Activated T-cell treated with anti-CD3 and anti-CD28 coated beads, Interleukin-2, amount 50 U/mL, for 24 hours (primary cell): Measurements from ENCODE around the gene GEMIN2.
A peak's percentile ranks its signal among the peaks of the same experiment; 100 is the strongest.
"Not testable (repeated sequence)": the region's sequence is repeated elsewhere in the genome, so short reads cannot be mapped to it uniquely, and the experiment has no call there.

Source experiments
- DNase-seq: peaks from one replicate; pipeline ENCODE4 v3.0.0-alpha.2; 2020
- H3K27ac Mint-ChIP-seq: 2 replicates; pipeline ENCODE4 v1.8.0; 2020; ENCODE audit warnings: mild to moderate bottlenecking, mixed read lengths
- H3K27me3 Mint-ChIP-seq: 2 replicates; pipeline ENCODE4 v1.8.0; 2020; ENCODE audit warnings: mixed read lengths
- H3K36me3 Mint-ChIP-seq: 2 replicates; pipeline ENCODE4 v1.8.0; 2020; ENCODE audit warnings: low read depth, mixed read lengths
- H3K4me1 Mint-ChIP-seq: 2 replicates; pipeline ENCODE4 v1.8.0; 2020; ENCODE audit warnings: low read depth, mixed read lengths
- H3K4me3 Mint-ChIP-seq: 2 replicates; pipeline ENCODE4 v1.8.0; 2020; ENCODE audit warnings: mild to moderate bottlenecking, moderate library complexity, mixed read lengths
- H3K9me3 Mint-ChIP-seq: 2 replicates; pipeline ENCODE4 v1.8.0; 2020; ENCODE audit warnings: mixed read lengths

Gene GEMIN2

DNA sequence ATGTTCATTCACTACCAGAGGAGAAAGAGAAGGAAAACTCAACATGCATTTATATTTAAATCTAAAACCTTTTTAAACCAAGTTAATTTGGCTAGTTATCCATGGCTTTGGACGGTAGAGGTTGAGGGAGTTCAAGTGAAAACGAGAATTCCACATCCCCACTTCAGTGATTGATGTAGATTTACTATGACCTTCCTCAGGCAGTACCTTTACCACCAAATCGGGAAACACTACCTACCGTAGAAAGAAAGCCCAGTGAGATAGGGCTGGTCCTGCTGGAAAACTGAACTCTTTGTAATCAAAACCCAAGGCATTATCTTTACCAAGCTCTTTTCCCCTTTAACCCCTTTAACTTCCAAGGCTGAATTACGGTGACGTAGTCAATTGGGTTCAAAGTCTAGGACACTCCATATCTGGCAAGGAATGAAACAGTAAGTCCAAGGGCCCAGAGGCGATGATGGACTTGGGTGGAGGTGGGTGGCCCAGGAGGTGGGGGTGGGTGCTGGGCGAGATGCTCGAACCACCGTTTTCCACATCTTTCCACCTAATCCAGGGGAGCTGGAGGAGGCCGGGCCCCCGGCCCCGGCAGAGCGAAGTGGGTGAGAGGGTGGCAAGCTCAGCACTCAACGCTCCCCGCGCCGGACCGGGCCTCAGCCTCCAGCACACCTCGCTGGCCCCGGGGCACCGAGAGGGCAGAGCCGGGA lies 11.7 kb upstream of the GEMIN2 start:
- Mint-ChIP-seq H3K36me3 (peaks cover 25% of the 10 kb centered on the region), H3K27me3 (no peaks in the 10 kb centered on the region), H3K4me3 (peak overlapping the region; percentile 94), H3K27ac (peak overlapping the region; percentile 91), H3K4me1 (peaks cover 50% of the 10 kb centered on the region), H3K9me3 (no peaks in the 10 kb centered on the region)
- no peak for DNase-seq

DNA sequence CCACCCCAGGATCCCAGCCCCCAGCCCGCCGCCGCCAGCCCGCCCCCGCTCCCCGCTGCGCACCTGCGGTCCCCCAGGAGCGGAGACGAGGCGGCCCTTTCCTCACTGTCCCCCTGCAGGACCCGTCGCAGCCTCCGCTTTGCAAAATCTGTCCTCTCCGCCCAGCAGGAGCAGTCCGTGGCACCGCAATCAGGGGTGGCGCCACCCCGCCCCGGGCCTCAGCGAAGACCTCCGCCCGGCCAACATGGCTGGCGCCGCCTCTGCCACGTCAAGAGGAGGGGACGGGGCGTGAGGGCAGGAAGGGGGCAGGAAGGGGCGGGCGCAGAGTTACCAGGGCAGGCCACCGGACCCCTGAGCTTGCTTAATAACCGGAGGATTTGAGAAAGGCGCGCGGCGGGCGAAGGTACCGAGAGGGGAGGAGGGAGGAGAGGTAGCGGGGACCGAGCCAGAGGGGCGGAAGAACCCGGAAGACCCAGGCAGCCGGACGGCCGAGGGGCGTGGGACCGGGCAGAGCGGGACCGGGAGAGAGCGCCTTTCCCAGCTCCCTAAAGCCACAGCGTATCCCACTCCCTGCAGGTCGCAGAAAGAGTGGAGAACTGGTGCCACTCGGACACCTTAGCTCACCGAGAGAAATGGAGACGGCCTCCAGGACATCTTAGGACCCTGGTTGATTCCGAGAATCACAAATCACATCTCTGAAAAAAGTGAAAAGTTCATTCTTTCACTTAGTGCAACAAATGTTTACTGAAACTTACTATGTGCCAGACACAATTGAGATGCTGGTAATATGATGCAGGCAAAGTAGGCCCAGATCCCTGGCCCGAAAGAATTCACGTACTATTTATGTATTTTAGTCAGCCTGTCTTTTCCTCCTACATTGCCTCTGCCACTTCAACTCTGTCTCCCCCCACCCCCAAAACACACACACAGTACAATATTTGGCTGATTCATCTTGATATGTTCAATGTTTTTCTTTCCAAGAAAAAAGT lies 10.9 kb upstream of the GEMIN2 start, which contains the start of gene SEC23A:
SEC23A (minus strand) TSS at position 267 of the 989 bp plus-strand sequence. CDS start 7,117 bp downstream, outside the sequence.
- peak; percentile 89 for DNase-seq
- Mint-ChIP-seq H3K36me3 (peaks cover 25% of the 10 kb centered on the region), H3K4me1 (peaks cover 47% of the 10 kb centered on the region), H3K27me3 (no peaks in the 10 kb centered on the region), H3K4me3 (peak within 1 kb of the TSS; percentile 94), H3K27ac (peak within 1 kb of the TSS; percentile 98), H3K9me3 (no peaks in the 10 kb centered on the region)

DNA sequence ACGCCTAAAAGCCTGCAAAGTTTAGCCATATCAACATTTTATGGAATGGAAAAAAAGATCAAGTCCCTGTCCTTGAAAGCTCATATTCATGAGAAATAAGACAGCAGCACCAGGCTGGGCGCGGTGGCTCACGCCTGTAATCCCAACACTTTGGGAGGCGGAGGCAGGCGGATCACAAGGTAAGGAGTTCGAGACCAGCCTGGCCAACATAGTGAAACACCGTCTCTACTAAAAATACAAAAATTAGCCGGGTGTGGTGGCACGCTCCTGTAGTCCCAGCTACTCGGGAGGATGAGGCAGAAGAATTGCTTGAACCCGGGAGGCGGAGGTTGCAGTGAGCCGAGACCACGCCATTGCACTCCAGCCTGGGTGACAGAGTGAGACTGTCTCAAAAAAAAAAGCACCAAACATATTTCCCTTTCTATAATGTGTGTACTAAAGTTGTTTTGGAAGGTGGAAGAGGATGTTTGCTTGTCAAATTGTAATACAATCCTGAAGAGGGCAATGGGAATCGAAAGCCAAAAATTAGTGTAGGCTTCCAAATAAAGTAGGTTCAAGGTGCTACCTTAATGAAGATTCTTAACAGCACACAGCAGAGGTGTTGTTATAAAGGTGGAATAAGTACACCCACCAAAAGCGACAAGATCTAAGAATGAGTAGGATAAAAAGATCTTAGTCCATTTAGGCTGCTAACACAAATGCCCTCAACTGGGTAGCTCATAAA lies 9.9 kb upstream of the GEMIN2 start:
- H3K9me3 Mint-ChIP-seq, DNase-seq, H3K27me3 Mint-ChIP-seq: not testable (repeated sequence)
- peaks cover 24% of the 10 kb centered on the region for H3K36me3 Mint-ChIP-seq
- peak overlapping the region; percentile 94 for H3K4me3 Mint-ChIP-seq
- peak overlapping the region; percentile 98 for H3K27ac Mint-ChIP-seq
- H3K4me1 Mint-ChIP-seq = peaks cover 44% of the 10 kb centered on the region

DNA sequence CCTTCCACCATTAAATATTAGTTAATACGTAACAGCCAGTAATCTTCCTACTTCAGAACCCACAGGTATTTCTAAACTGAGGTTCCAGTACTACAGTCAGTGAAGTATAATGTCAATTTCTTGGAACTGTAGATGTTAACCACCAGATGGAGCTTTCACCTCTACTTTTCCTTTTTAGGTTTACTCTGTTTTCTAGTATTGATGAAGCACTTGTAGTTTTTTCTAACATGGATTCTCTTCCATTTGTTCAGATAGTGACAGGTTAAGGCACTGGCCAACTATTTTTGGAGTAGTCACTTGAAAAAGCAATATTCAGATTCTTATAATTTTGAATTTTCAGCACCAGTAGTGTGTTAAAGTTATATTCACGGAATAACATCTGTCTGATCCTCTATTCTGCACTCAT lies 6.5 kb upstream of the GEMIN2 start:
- H3K4me3 Mint-ChIP-seq = no peak overlapping the region
- H3K36me3 Mint-ChIP-seq = peaks cover 10% of the 10 kb centered on the region
- no peak overlapping the region for H3K27ac Mint-ChIP-seq
- no peak for DNase-seq
- no peaks in the 10 kb centered on the region for H3K9me3 Mint-ChIP-seq
- H3K27me3 Mint-ChIP-seq = no peaks in the 10 kb centered on the region
- peaks cover 26% of the 10 kb centered on the region for H3K4me1 Mint-ChIP-seq

DNA sequence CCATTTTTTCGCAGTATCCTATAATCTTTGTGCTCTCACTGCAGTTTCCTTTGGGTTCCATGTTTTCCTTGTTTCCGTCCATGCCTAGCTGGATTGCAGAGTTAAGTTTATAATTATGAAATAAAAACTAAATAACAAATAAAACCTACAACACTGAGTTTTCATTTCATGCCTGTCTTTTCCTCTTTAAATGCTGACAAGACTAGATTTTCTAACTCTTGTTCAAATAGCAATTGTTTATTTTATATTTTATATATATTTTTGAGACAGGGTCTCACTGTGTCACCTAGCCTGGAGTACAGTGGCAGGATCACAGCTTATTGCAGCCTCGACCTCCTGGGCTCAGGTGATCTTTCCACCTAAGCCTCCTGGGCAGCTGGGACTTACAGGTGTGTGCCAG lies 5.3 kb upstream of the GEMIN2 start:
- DNase-seq = no peak
- H3K36me3 Mint-ChIP-seq = peaks cover 1% of the 10 kb centered on the region
- no peak overlapping the region for H3K27ac Mint-ChIP-seq
- no peaks in the 10 kb centered on the region for H3K27me3 Mint-ChIP-seq
- peaks cover 28% of the 10 kb centered on the region for H3K4me1 Mint-ChIP-seq
- H3K9me3 Mint-ChIP-seq = no peaks in the 10 kb centered on the region
- no peak overlapping the region for H3K4me3 Mint-ChIP-seq

DNA sequence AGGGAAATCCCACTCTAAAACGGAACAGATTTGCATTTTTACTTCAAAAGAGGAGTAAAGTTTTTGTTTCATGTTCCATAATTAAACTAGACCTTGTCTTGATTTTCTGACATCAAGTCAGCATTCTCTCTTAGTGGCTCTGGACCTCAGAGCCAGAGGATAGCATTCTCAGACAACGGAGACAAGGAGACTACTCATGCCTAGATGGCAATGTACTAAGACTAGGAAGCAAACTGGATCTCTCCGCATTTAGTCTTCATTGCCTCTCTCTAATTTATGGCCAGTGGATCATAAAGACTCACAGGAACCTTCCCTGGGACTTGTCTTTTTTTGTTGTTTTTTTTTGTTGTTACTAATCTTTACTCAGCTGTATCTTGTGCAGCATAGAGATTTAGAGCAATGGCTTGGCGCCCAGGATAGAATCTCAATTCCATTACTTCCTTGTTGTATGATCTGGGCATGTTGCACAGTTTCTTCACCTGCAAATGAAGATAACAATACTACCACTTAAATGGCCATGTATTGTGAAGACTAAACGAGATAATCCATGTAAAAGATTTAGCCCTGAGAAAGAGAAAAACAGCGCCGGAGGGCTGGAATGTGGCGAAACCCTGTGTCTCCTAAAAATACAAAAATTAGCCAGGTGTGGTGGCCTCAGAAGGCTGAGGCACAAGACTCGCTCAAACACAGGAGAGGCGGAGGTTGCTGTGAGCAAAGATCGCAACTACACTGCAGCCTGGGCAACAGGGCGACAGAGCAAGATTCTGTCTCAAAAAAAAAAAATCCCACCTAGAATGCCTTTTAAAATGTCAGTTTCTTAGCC lies 4.0 kb upstream of the GEMIN2 start:
- no peaks in the 10 kb centered on the region for H3K27me3 Mint-ChIP-seq
- DNase-seq = no peak
- no peak overlapping the region for H3K4me3 Mint-ChIP-seq
- H3K9me3 Mint-ChIP-seq = no peaks in the 10 kb centered on the region
- peaks cover 10% of the 10 kb centered on the region for H3K36me3 Mint-ChIP-seq
- peaks cover 28% of the 10 kb centered on the region for H3K4me1 Mint-ChIP-seq
- no peak overlapping the region for H3K27ac Mint-ChIP-seq

DNA sequence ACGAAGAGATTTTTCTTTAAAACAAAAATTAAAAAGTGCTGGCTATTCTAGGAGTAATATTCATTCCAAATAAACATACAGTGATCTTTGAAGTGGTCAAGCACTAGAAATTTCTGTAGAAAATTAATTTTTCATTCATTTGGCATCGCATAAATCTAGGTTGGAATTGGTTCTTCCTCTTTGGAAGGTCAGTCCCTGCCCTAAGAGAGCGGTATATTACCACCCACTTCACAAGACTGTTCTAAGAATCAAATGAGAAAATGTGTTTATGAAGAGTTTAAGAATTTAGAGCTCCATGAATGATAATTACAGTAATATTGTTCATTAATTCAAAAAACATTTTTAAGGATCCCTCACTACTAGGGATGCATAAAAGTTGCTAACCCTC lies 444 bp upstream of the GEMIN2 start:
- Mint-ChIP-seq H3K36me3 (peaks cover 33% of the 10 kb centered on the region), H3K4me1 (peaks cover 34% of the 10 kb centered on the region), H3K9me3 (no peaks in the 10 kb centered on the region), H3K27ac (peak overlapping the region; percentile 98), H3K4me3 (peak overlapping the region; percentile 99), H3K27me3 (no peaks in the 10 kb centered on the region)
- no peak for DNase-seq

DNA sequence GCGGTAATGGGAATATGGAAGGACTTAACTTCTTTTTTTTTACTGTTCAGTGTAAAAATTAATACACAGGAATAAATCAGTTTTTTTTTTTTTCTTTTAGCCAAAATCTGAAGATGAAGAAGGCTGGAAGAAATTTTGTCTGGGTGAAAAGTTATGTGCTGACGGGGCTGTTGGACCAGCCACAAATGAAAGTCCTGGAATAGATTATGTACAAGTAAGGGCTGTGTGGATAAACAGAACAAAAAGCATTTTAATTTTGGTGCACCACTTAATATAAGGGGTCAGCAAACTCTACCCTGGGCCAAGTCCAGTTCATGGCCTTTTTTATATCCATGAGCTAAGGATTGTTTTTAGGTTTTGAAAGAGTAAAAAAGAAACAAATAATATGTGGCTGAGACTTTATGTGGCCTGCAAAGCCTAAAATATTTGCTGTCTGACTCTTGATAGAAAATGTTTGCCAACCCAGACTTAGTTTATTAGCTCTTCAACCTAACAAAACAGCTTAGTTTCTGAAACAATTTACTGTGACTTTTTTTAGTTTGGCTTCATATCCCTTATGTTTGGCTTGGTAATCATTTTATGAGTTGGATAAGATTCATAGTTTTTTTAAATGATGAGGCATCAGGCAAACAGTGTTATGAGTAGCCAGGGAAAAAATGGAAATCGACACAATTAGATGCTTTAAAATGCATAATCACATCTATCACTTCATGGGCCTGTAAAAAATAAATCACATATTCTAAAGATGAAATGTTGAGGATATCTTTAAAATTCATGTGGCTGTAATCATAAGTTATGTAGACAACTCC lies 8.4 kb downstream of the GEMIN2 start:
- H3K27me3 Mint-ChIP-seq = no peaks in the 10 kb centered on the region
- H3K4me1 Mint-ChIP-seq = peaks cover 2% of the 10 kb centered on the region
- H3K36me3 Mint-ChIP-seq = peaks cover 68% of the 10 kb centered on the region
- H3K4me3 Mint-ChIP-seq = no peak overlapping the region
- no peak for DNase-seq
- no peak overlapping the region for H3K27ac Mint-ChIP-seq
- H3K9me3 Mint-ChIP-seq = no peaks in the 10 kb centered on the region

DNA sequence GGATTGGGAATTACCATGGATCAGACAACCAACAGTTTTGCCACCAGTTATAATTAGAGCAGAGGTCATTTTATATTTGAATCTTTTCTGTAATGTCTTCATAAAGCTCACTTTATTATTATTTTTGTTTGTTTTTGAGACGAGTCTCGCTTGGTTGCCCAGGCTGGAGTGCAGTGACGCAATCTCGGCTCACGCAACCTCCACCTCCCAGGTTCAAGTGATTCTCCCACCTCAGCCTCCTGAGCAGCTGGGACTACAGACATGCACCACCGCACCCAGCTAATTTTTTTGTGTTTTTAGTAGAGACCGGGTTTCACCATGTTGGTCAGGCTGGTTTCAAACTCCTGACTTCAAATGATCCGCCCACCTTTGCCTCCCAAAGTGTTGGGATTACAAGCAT lies 23.7 kb downstream of the GEMIN2 start:
- not testable (repeated sequence) for DNase-seq, H3K9me3 Mint-ChIP-seq, H3K4me1 Mint-ChIP-seq, H3K27me3 Mint-ChIP-seq, H3K4me3 Mint-ChIP-seq
- Mint-ChIP-seq H3K27ac (peak overlapping the region; percentile 33), H3K36me3 (peaks cover 82% of the 10 kb centered on the region)

DNA sequence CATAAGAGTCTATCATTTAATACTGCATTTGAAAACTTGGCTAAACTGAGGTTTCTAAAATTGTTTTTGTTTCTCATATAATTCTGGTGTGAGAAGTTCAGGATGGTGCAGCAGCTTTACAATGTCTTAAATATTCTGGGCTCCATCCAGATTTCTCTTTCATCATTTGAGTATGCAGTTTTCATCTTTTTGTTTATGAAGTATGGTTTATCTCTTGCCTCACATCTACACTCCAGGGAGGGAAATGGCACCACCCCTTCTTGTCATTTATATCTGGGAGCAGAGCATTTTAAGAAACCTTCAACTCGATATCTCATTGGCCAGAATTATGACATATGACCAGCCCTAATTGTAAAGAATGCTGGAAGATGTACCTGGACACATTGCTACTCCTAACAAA lies 24.3 kb downstream of the GEMIN2 start:
- no peak for DNase-seq
- Mint-ChIP-seq H3K27me3 (no peaks in the 10 kb centered on the region), H3K9me3 (peaks cover 7% of the 10 kb centered on the region), H3K27ac (peak overlapping the region; percentile 48), H3K4me1 (peaks cover 5% of the 10 kb centered on the region), H3K4me3 (no peak overlapping the region), H3K36me3 (peaks cover 83% of the 10 kb centered on the region)

DNA sequence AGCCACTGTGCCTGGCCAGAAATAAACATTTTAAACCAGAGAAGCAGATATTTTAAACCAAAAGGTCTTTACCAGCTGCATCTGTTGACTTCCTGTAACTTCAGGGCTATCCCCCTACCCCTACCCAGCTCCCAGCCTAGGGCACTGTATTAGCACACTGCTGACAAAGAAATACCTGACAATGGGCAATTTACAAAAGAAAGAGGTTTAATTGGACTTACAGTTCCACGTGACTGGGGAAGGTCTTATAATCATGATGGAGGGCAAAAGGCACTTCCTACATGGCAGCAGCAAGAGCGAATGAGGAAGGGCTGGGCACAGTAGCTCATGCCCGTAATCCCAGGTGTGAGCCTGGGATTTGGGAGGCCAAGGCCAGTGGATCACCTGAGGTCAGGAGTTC lies 26.0 kb downstream of the GEMIN2 start:
- Mint-ChIP-seq H3K4me3 (no peak overlapping the region), H3K27me3 (no peaks in the 10 kb centered on the region), H3K36me3 (peaks cover 66% of the 10 kb centered on the region), H3K9me3 (peaks cover 7% of the 10 kb centered on the region), H3K27ac (no peak overlapping the region), H3K4me1 (peaks cover 3% of the 10 kb centered on the region)
- DNase-seq = no peak

DNA sequence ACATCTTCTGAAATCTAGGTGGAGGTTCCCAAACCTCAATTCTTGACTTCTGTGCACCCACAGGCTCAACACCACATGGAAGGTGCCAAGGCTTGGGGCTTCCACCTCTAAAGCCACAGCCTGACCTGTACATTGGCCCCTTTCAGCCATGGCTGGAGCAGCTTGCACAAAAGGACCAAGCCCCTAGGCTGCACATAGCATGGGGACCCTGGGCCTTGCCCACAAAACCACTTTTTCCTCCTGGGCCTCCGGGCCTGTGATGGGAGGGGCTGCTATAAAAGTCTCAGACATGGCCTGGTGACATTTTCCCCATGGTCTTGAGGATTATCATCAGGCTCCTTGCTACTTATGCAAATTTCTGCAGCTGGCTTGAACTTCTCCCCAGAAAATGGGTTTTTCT lies 27.5 kb downstream of the GEMIN2 start:
- not testable (repeated sequence) for H3K4me3 Mint-ChIP-seq, H3K27me3 Mint-ChIP-seq, H3K4me1 Mint-ChIP-seq, H3K27ac Mint-ChIP-seq, H3K9me3 Mint-ChIP-seq, DNase-seq
- H3K36me3 Mint-ChIP-seq = peaks cover 64% of the 10 kb centered on the region

DNA sequence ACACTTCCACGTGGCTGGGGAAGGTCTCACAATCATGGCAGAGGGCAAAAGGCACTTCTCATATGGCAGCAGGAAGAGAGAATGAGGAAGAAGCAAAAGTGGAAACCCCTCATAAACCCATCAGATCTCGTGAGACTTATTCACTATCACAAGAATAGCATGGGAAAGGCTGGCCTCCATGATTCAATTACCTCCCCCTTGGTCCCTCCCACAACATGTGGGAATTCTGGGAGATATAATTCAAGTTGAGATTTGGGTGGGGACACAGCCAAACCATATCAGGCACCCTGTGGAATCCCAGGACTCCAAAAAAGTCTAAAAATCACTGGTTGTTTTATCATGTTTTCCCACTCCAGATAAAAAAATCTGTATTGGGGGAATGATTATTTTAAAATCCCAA lies 29.1 kb downstream of the GEMIN2 start:
- peaks cover 66% of the 10 kb centered on the region for H3K36me3 Mint-ChIP-seq
- not testable (repeated sequence) for DNase-seq, H3K9me3 Mint-ChIP-seq, H3K4me1 Mint-ChIP-seq, H3K27ac Mint-ChIP-seq, H3K27me3 Mint-ChIP-seq, H3K4me3 Mint-ChIP-seq
